Ascending aorta (tissue), 2 donors: Measurements from ENCODE around the gene HCN2. TPM values are rescaled to one million over a fixed set of nuclear protein-coding genes. Genes with fewer than 3 reads are reported as not detected.

Experiments
- DNase-seq, 2 donors: peaks; one replicate each; pipeline ENCODE4 v3.0.0-alpha.2; 2019; ENCODE audit warnings: low spot score in 2 of 2
- H3K27ac ChIP-seq, 2 donors: fragments of 200-600 bp; sonication (generic); one replicate each; pipeline ENCODE4 v1.5.1; 2016 to 2017; ENCODE audit warnings: mild to moderate bottlenecking in 1 of 2
- H3K27me3 ChIP-seq: fragments of 200-600 bp; sonication (generic); one replicate; pipeline ENCODE4 v1.5.1; 2017
- H3K36me3 ChIP-seq, 2 donors: fragments of 200-600 bp; sonication (generic); one replicate each; pipeline ENCODE4 v1.5.1; 2016
- H3K4me1 ChIP-seq, 2 donors: fragments of 200-600 bp; sonication (generic); one replicate each; pipeline ENCODE4 v1.5.1; 2016 to 2017; ENCODE audit warnings: mild to moderate bottlenecking in 1 of 2
- H3K4me3 ChIP-seq, 2 donors: fragments of 200-600 bp; sonication (generic); one replicate each; pipeline ENCODE4 v1.5.1; 2016 to 2017; ENCODE audit warnings: mild to moderate bottlenecking in 1 of 2
- H3K9me3 ChIP-seq, 2 donors: fragments of 200-600 bp; sonication (generic); one replicate each; pipeline ENCODE4 v1.5.1; 2016
- CTCF ChIP-seq, 3 experiments: fragments of 200-600 bp in 2 of 3; fragments of 450-650 bp in 1 of 3; sonication (generic) in 2 of 3; IDR thresholded peaks; one replicate each; pipeline ENCODE4 v1.5.1; 2016 to 2019; ENCODE audit warnings: antibody characterized with exemption in 3 of 3, mild to moderate bottlenecking in 1 of 3, moderate library complexity in 1 of 3
- intact Hi-C: fragments of 100-400 bp; cut with DNase I; formaldehyde crosslinking; loops from one replicate; pipeline ENCODE4 v1.15.1; 2023
- total RNA-seq: library from RNA; depleted of rRNA; stranded (reverse); fragments of >200 nt; gene quantifications from one replicate; pipeline ENCODE4 v1.1.0, GENCODE V29; 2016

The HCN2 gene
- total RNA-seq, 1 donor from 2014 or later = not detected

DNA sequence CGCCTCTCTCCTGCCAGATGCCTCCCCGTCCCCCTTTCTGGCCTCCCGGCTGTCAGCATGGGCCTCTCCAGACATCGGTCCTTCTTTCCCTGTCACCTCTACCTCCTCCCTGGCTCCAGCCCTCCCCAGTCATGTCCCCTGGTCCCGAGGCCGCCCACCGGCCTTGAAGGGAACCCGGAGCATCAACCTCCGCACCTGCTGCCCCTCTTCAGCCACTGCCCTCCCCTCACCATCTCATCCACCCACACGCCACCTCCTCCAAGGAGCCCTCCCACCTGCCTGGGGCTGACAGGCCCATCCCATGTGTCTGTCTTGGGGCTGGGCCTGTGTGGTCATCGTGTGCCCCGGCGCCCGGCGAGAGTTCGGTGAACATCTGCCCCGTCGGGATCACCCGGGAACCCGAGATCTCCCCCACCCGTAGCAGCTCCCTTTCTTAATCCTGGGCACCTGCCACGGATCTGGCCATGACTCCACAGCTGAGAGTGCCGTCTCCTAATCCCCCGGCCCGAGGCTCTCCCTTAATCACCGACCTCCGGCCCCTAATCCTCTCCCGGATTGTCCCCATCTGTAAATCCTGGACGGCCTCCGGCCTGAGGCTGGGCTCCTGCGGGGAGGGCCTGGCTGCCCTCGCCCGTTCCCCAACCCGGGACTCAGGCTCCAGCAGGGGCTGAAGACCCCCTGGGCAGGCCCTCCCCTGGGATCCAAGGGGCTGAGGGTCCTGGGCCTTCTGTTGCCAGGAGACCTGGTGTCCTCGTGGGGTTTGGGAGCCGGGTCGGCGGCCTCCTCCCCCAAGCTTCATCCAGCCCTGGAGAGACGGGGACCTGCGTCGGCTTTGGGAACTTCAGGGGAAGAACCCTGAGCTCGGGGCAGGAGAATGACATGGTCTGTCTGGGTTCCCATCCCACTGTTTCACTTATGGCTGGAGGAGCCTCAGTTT is 5.9 kb downstream of the HCN2 start:
- Histone ChIP-seq H3K4me3 (no peak overlapping the region), H3K36me3 (no peaks in the 10 kb centered on the region), H3K9me3 (no peaks in the 10 kb centered on the region), H3K27ac (no peak overlapping the region), H3K4me1 (peaks cover 0 to 1% of the 10 kb centered on the region in 2 donors), H3K27me3 (peaks cover 17% of the 10 kb centered on the region)
- no peak for TF ChIP-seq CTCF (IDR thresholded peaks at IDR 0.05)
- no peak for DNase-seq
- intact Hi-C loops = no loop called here

- Histone ChIP-seq H3K4me3 (no peak overlapping the region), H3K27me3 (peaks cover 10% of the 10 kb centered on the region), H3K36me3 (no peaks in the 10 kb centered on the region), H3K4me1 (no peaks in the 10 kb centered on the region), H3K9me3 (no peaks in the 10 kb centered on the region), H3K27ac (no peak overlapping the region)
- intact Hi-C loops = no loop called here
- DNase-seq = no peak
- no peak for TF ChIP-seq CTCF (IDR thresholded peaks at IDR 0.05)
These were observed 6.6 kb downstream of the HCN2 start for GRCh38 chr19:596263-596655.

GRCh38 chr19:597406-598315 is 8.0 kb downstream of the HCN2 start:
- Histone ChIP-seq H3K27me3 (no peaks in the 10 kb centered on the region), H3K9me3 (no peaks in the 10 kb centered on the region), H3K4me1 (no peaks in the 10 kb centered on the region), H3K4me3 (no peak overlapping the region), H3K27ac (no peak overlapping the region), H3K36me3 (no peaks in the 10 kb centered on the region)
- TF ChIP-seq CTCF (IDR thresholded peaks at IDR 0.05) = no peak
- intact Hi-C loops = no loop called here
- DNase-seq = no peak

GRCh38 chr19:601310-601709 is 11.6 kb downstream of the HCN2 start:
- Histone ChIP-seq H3K36me3 (no peaks in the 10 kb centered on the region), H3K4me1 (no peaks in the 10 kb centered on the region), H3K4me3 (no peak overlapping the region), H3K27ac (no peak overlapping the region), H3K9me3 (no peaks in the 10 kb centered on the region), H3K27me3 (no peaks in the 10 kb centered on the region)
- DNase-seq = no peak
- intact Hi-C loops = no loop called here
- no peak for TF ChIP-seq CTCF (IDR thresholded peaks at IDR 0.05)

- Histone ChIP-seq H3K27ac (no peak overlapping the region), H3K4me1 (no peaks in the 10 kb centered on the region), H3K4me3 (no peak overlapping the region), H3K36me3 (no peaks in the 10 kb centered on the region), H3K27me3 (no peaks in the 10 kb centered on the region), H3K9me3 (no peaks in the 10 kb centered on the region)
- intact Hi-C loops = no loop called here
- DNase-seq = no peak
- TF ChIP-seq CTCF (IDR thresholded peaks at IDR 0.05) = no peak
These were observed 12.1 kb downstream of the HCN2 start for GRCh38 chr19:601790-602189.
